Activated T-cell treated with anti-CD3 and anti-CD28 coated beads for 1 hour (primary cell): ENCODE results near the gene SLC25A47.

Source experiments
- DNase-seq: peaks from one replicate; pipeline ENCODE4 v3.0.0-alpha.2; 2020; ENCODE audit warnings: low read depth

Gene SLC25A47

GRCh38 chr14:100375963-100376735, 53.0 kb downstream of the SLC25A47 start, which contains the start of gene WDR25:
TSS of gene WDR25 (plus strand) at chr14:100376485.
- DNase-seq = peak; percentile 88

GRCh38 chr14:100376751-100377171, 53.6 kb downstream of the SLC25A47 start:
- DNase-seq = no peak
